Stimulated activated CD8-positive, alpha-beta memory T cell treated with anti-CD3 and anti-CD28 coated beads, Interleukin-12 subunit alpha, Interleukin-12 subunit beta, amount 100 ng/mL, for 24 hours (primary cell): ENCODE data around the gene CCNE1.
"Not testable (repeated sequence)": the region's sequence is repeated elsewhere in the genome, so short reads cannot be mapped to it uniquely, and the experiment has no call there.

ENCODE experiments used
- DNase-seq: peaks from one replicate; pipeline ENCODE4 v3.0.0-alpha.2; 2020; ENCODE audit errors: extremely low read depth

The CCNE1 gene

GRCh38 chr19:29787281-29787680 lies 24.5 kb upstream of the CCNE1 start:
- no peak for DNase-seq

- no peak for DNase-seq
These were observed 22.8 kb upstream of the CCNE1 start for GRCh38 chr19:29789007-29789406.

GRCh38 chr19:29793116-29793727 lies 18.6 kb upstream of the CCNE1 start:
- DNase-seq = no peak

DNA sequence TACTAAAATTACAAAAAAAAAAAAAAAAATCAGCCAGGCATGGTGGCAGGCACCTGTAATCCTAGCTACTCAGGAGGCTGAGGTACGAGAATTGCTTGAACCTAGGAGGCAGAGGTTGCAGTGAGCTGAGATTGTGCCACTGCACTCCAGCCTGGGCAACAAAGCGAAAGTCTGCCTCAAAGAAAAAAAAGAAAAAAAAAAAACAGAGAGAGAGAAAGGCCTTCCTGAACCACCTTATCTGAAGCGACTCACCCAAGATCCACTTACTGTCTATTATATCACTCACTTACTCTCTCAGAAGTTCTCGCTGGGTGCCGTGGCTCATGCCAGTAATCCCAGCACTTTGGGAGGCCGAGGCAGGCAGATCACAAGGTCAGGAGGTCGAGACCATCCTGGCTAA lies 17.3 kb upstream of the CCNE1 start:
- not testable (repeated sequence) for DNase-seq

GRCh38 chr19:29795461-29796172 lies 16.2 kb upstream of the CCNE1 start:
- DNase-seq = no peak

- no peak for DNase-seq
These were observed 15.6 kb upstream of the CCNE1 start for GRCh38 chr19:29796173-29796573.

GRCh38 chr19:29798774-29799497 lies 12.9 kb upstream of the CCNE1 start:
- no peak for DNase-seq

- no peak for DNase-seq
These were observed 11.5 kb upstream of the CCNE1 start for GRCh38 chr19:29800100-29800825.

DNA sequence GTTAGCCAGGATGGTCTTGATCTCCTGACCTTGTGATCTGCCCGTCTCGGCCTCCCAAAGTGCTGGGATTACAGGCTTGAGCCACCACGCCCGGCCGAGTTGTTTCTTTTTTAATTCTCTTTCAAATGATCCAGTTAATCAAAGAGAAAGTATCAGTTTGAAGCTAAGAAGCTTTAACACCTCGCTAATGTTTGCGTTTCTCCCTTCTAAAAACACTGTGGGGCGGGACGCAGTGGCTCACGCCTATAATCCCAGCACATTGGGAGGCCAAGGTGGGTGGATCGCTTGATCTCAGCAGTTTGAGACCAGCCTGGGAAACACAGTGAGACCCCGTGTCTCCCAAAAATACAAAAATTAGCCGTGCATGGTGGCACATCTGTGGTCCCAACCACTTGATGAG lies 7.8 kb upstream of the CCNE1 start:
- not testable (repeated sequence) for DNase-seq

DNA sequence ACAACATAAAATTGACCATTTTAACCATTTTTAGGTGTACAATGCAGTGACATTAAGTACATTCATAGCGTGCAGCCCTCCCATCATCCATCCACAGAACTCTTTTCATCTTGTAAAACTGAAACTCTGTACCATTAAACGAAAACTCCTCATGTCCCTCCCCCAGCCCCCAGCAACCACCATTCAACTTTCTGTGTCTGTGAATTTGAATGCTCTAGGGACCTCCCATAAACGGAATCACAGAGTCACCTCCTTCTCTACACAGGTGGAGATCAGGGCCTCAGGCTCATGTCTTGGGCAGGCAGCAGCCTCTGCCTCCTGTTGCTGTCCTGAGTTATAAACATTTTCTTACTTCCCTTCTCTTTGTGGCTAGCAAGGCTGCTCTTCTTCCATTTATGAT lies 7.3 kb upstream of the CCNE1 start:
- no peak for DNase-seq

DNA sequence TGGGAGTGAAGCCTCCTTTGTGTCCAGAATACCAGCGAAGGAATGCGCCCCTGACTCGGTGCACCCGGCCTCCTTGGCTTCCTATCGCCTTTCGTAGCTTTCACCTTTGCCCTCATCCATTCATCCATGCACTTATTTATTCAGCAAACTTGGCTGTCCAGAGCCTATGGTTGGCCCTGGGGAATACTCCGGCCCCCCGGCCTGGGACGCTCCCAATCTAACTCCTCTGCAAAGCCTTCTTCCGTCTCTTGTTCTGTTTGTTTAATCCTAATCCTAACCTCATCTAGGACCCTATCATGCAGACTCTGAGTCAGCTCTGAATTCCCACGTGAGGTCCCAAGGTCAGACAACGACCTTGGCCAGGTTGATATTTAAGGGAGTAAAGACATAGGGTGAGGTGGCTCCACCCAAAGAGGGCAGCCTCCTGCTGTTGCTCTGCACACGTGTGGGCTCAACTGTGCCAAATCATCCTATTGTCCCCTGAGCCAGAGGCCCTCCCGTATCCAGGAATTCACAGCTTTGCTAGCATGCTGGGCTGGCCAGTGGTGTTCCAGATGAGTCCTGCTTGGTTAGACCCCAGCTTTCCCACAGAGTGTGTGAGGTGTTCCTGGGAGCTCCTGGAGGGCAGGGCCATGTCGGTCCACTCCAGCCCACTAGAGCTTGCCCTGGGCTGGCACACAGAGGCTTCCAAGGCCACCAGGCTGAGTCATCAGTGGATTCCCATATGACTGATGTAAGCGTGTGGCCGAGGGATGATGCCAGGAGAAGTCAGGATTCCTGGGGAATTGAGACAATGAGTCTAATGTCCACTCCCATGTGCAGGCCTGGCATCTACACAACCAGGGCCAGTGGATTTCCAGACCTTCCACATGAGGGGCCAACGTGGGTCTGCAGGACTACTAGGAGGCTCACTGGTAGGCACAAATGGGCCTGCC lies 6.5 kb upstream of the CCNE1 start:
- DNase-seq = no peak

- no peak for DNase-seq
These were observed 5.5 kb upstream of the CCNE1 start for GRCh38 chr19:29806098-29806866.

DNA sequence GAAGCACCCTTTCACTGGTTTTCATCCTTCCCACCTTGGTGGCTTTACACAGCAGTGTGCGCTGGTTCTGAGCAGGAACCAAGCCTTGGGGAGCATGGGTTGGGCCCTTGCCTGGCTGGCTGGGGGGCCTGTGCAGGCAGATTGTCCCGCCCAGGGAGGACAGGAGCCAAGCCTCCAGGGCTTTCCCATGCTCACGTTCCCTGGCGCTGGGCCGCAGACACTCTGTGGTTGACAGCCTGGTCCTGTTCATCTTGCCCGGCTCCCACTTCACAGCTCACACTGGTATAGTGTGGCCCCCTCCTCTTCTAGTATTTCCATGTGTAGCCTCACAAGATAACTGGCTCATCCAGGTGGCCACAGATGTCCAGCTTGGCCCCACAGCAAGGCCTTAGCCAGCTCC lies 4.6 kb upstream of the CCNE1 start:
- DNase-seq = no peak

DNA sequence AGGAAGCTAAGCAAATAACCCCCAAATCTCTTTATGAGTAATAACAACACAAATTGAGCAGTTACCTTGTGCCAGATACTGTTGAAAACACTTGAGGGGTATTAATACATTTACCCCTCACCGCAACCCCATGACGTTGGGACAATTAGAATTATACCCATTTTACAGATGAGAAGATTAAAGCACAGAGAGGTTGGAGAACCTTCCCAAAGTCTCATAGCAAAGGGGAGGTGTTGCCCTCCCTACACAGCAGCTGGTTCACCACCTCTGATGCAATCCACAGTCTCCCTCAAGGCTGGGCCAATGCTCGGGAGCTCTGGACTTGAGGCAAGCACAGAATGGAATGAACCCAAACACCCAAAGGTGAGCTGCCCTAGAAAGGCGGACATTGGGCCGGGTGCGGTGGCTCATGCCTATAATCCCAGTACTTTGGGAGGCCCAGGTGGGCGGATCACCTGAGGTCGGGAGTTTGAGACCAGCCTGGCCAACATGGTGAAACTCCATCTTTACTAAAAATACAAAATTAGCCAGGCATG lies 3.9 kb upstream of the CCNE1 start:
- no peak for DNase-seq

GRCh38 chr19:29809795-29810503 lies 1.8 kb upstream of the CCNE1 start:
- no peak for DNase-seq

GRCh38 chr19:29810504-29810871 lies 1.3 kb upstream of the CCNE1 start:
- no peak for DNase-seq

GRCh38 chr19:29812080-29812880 lies 489 bp downstream of the CCNE1 start:
- DNase-seq = no peak

DNA sequence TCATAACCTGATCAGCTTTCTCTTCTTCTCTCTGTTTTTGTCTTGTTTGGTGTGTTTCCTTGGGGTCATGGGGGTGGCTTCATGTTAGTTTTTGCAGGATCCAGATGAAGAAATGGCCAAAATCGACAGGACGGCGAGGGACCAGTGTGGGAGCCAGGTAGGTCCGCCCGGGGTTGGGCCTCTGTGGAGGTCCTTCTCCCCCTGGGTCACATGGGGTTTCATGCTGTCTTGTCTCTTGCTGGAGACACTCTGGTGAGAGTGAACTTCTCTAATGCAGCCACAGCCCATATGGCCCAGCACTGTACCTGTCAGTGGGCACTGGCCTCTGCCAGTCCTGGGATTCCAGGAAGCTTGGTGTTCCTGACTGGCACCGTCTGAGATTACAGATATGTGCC lies 1.1 kb downstream of the CCNE1 start:
- DNase-seq = no peak

- no peak for DNase-seq
These were observed 1.9 kb downstream of the CCNE1 start for GRCh38 chr19:29813642-29814041.
